T-cell (primary cell): Measurements from ENCODE around the gene STEAP3. TPM values are rescaled to one million over a fixed set of nuclear protein-coding genes. Genes with fewer than 3 reads are reported as not detected.

Experiments used
- ATAC-seq, 4 experiments: fragments of 200-7000 bp in 3 of 4; fragments of 150-1000 bp in 1 of 4; cut with Tn5 transposase; replicated peaks in 1 of 4; 1 replicate in 3 of 4; 2 replicates in 1 of 4; pipeline ENCODE4 v1.10.0; 2021; ENCODE audit warnings: moderate library complexity in 3 of 4, mild to moderate bottlenecking in 2 of 4, moderate number of reproducible peaks in 1 of 4
- CTCF ChIA-PET, 2 donors: fragments of 300-600 bp; sonication (Branson Sonifier 250); formaldehyde crosslinking; loops; one replicate each; lab custom pipeline; 2022; ENCODE audit warnings: antibody characterized with exemption in 2 of 2; lab: Charles Lee
- POLR2A ChIA-PET, 2 donors: fragments of 300-600 bp; sonication (Branson Sonifier 250); formaldehyde crosslinking; loops; one replicate each; lab custom pipeline; 2022; ENCODE audit warnings: antibody characterized with exemption in 2 of 2; lab: Charles Lee
- DNase-seq, 35 experiments: peaks; one replicate each; pipeline versions ENCODE4 v3.0.0 to v3.0.0-alpha.2; 2013 to 2023
- H3K27ac ChIP-seq: one replicate; pipeline ENCODE4 v1.5.1; 2013; ENCODE audit warnings: low read length
- H3K27me3 ChIP-seq, 2 experiments: replicated peaks in 1 of 2; 1 replicate in 1 of 2; 2 replicates in 1 of 2; pipeline versions ENCODE4 v1.6.1 to v1.7.0; 2013; ENCODE audit warnings: low read length in 1 of 2, mixed read lengths in 1 of 2; ENCODE audit not compliant: control insufficient read depth in 2 of 2, insufficient read depth in 2 of 2; ENCODE audit errors: extremely low read depth in 1 of 2
- H3K36me3 ChIP-seq, 2 donors: 1 replicate in 1 of 2; 2 replicates in 1 of 2; pipeline versions ENCODE4 v1.6.1 to v1.7.0; 2013; ENCODE audit warnings: low read length in 1 of 2; ENCODE audit not compliant: control insufficient read depth in 2 of 2, insufficient read depth in 1 of 2; ENCODE audit errors: extremely low read depth in 1 of 2
- H3K4me1 ChIP-seq, 2 experiments: 1 replicate in 1 of 2; 2 replicates in 1 of 2; pipeline versions ENCODE4 v1.6.1 to v1.7.0; 2013; ENCODE audit warnings: low read length in 2 of 2, mixed read lengths in 1 of 2; ENCODE audit not compliant: insufficient read depth in 2 of 2, control insufficient read depth in 1 of 2; ENCODE audit errors: extremely low read depth in 1 of 2
- H3K4me3 ChIP-seq, 2 donors: 1 replicate in 1 of 2; 2 replicates in 1 of 2; pipeline versions ENCODE4 v1.5.1 to v1.7.0; 2013; ENCODE audit warnings: mild to moderate bottlenecking in 2 of 2, low read length in 1 of 2, moderate library complexity in 1 of 2; ENCODE audit not compliant: control insufficient read depth in 1 of 2; ENCODE audit errors: extremely low read depth in 1 of 2
- H3K9me3 ChIP-seq: 2 replicates; pipeline ENCODE4 v1.7.0; 2013
- H3K27ac Mint-ChIP-seq, 2 donors: one replicate each; pipeline ENCODE4 v1.8.0; 2020 to 2021; ENCODE audit warnings: mild to moderate bottlenecking in 2 of 2, mixed read lengths in 2 of 2
- H3K27me3 Mint-ChIP-seq, 2 donors: one replicate each; pipeline ENCODE4 v1.8.0; 2021 to 2022; ENCODE audit warnings: mixed read lengths in 2 of 2
- H3K36me3 Mint-ChIP-seq: one replicate; pipeline ENCODE4 v1.8.0; 2021; ENCODE audit warnings: mixed read lengths
- H3K4me1 Mint-ChIP-seq, 3 donors: one replicate each; pipeline ENCODE4 v1.8.0; 2020 to 2022; ENCODE audit warnings: mixed read lengths in 3 of 3, mild to moderate bottlenecking in 1 of 3
- H3K4me3 Mint-ChIP-seq, 3 donors: one replicate each; pipeline ENCODE4 v1.8.0; 2020 to 2022; ENCODE audit warnings: mild to moderate bottlenecking in 3 of 3, mixed read lengths in 3 of 3, moderate library complexity in 3 of 3
- H3K9me3 Mint-ChIP-seq, 3 donors: one replicate each; pipeline ENCODE4 v1.8.0; 2020 to 2022; ENCODE audit warnings: mixed read lengths in 3 of 3
- WGBS: methylation state at CpG from one replicate; pipeline ENCODE4 v1.1.5; 2013; ENCODE audit warnings: missing lambda C conversion rate; ENCODE audit not compliant: insufficient coverage; 5-methylcytosine and 5-hydroxymethylcytosine counted together
- total RNA-seq, 35 experiments: library from RNA in 6 of 35; stranded (reverse) in 6 of 35; fragments of 120-200 nt in 1 of 35; gene quantifications; one replicate each; pipeline versions ENCODE4 v1.2.1 to v1.2.4 and lab custom pipeline; 2013 to 2026

STEAP3 gene
- total RNA-seq, 5 donors from 2014 or later (not counting 1 experiment from before 2014, with no cell fraction given): 0.20 to 0.46 (median 0.23) TPM

- Mint-ChIP-seq H3K27me3 (peaks cover 0 to 6% of the 10 kb centered on the region in 2 donors), H3K4me1 (no peaks in the 10 kb centered on the region), H3K9me3 (no peaks in the 10 kb centered on the region), H3K36me3 (no peaks in the 10 kb centered on the region), H3K4me3 (no peak overlapping the region), H3K27ac (no peak overlapping the region)
- no peak overlapping the region for H3K27ac ChIP-seq
- H3K9me3 ChIP-seq: no peaks in the 10 kb centered on the region
- no peak for ATAC-seq
- ChIA-PET POLR2A (no interaction called here), CTCF (no interaction called here)
- H3K4me3 ChIP-seq: no peak overlapping the region
- no peaks in the 10 kb centered on the region for H3K36me3 ChIP-seq
- 69% methylated on average over 4 of the region's 5 CpGs for WGBS
- peaks cover 0 to 16% of the 10 kb centered on the region in 2 experiments for H3K27me3 ChIP-seq
- no peaks in the 10 kb centered on the region for H3K4me1 ChIP-seq
- no peak for DNase-seq
These were observed 28.0 kb downstream of the STEAP3 start for GRCh38 chr2:119251652-119252051.

- H3K9me3 Mint-ChIP-seq: no peaks in the 10 kb centered on the region
- no peaks in the 10 kb centered on the region for H3K36me3 Mint-ChIP-seq
- ATAC-seq: no peak
- peaks cover 0 to 13% of the 10 kb centered on the region in 2 experiments for H3K27me3 ChIP-seq
- no peak overlapping the region for H3K27ac ChIP-seq
- CTCF ChIA-PET: interaction anchor here in 1 of 2 donors (0.6 kb wide), 1 partner anchor 126 kb away, joined by 3 read pairs; no protein-coding TSS in a partner anchor
- no peak for DNase-seq
- 64% methylated on average over 4 of the region's 12 CpGs for WGBS
- H3K36me3 ChIP-seq: no peaks in the 10 kb centered on the region
- peaks cover 0 to 6% of the 10 kb centered on the region in 2 donors for H3K27me3 Mint-ChIP-seq
- H3K4me1 Mint-ChIP-seq: no peaks in the 10 kb centered on the region
- no peaks in the 10 kb centered on the region for H3K4me1 ChIP-seq
- H3K27ac Mint-ChIP-seq: no peak overlapping the region
- H3K4me3 ChIP-seq: no peak overlapping the region
- H3K4me3 Mint-ChIP-seq: no peak overlapping the region
- POLR2A ChIA-PET: no interaction called here
- H3K9me3 ChIP-seq: no peaks in the 10 kb centered on the region
These were observed 28.8 kb downstream of the STEAP3 start for GRCh38 chr2:119252186-119253113.

GRCh38 chr2:119253114-119253702, 29.6 kb downstream of the STEAP3 start:
- no peaks in the 10 kb centered on the region for H3K36me3 Mint-ChIP-seq
- H3K4me3 Mint-ChIP-seq: no peak overlapping the region
- H3K27ac ChIP-seq: no peak overlapping the region
- peaks cover 0 to 13% of the 10 kb centered on the region in 2 experiments for H3K27me3 ChIP-seq
- H3K27ac Mint-ChIP-seq: no peak overlapping the region
- ChIA-PET POLR2A (no interaction called here), CTCF (interaction anchor here in 1 of 2 donors (0.6 kb wide), 1 partner anchor 126 kb away, joined by 3 read pairs; no protein-coding TSS in a partner anchor)
- no peak for ATAC-seq
- H3K27me3 Mint-ChIP-seq: peaks cover 0 to 4% of the 10 kb centered on the region in 2 donors
- WGBS: 43% methylated on average over 1 of the region's 2 CpGs
- no peaks in the 10 kb centered on the region for H3K4me1 ChIP-seq
- H3K4me3 ChIP-seq: no peak overlapping the region
- H3K9me3 Mint-ChIP-seq: no peaks in the 10 kb centered on the region
- no peaks in the 10 kb centered on the region for H3K4me1 Mint-ChIP-seq
- no peaks in the 10 kb centered on the region for H3K9me3 ChIP-seq
- DNase-seq: no peak
- no peaks in the 10 kb centered on the region for H3K36me3 ChIP-seq

GRCh38 chr2:119253760-119254600, 30.3 kb downstream of the STEAP3 start:
- no peaks in the 10 kb centered on the region for H3K9me3 ChIP-seq
- no peak for DNase-seq
- Mint-ChIP-seq H3K4me3 (no peak overlapping the region), H3K9me3 (no peaks in the 10 kb centered on the region), H3K27ac (no peak overlapping the region), H3K27me3 (no peaks in the 10 kb centered on the region), H3K36me3 (no peaks in the 10 kb centered on the region), H3K4me1 (no peaks in the 10 kb centered on the region)
- H3K4me3 ChIP-seq: no peak overlapping the region
- no peak for ATAC-seq
- ChIA-PET POLR2A (no interaction called here), CTCF (no interaction called here)
- H3K27me3 ChIP-seq: peaks cover 0 to 13% of the 10 kb centered on the region in 2 experiments
- H3K36me3 ChIP-seq: no peaks in the 10 kb centered on the region
- H3K27ac ChIP-seq: no peak overlapping the region
- 85% methylated on average over 13 of the region's 14 CpGs for WGBS
- no peaks in the 10 kb centered on the region for H3K4me1 ChIP-seq

- no peak for ATAC-seq
- Mint-ChIP-seq H3K4me3 (no peak overlapping the region), H3K27ac (no peak overlapping the region), H3K9me3 (no peaks in the 10 kb centered on the region), H3K4me1 (no peaks in the 10 kb centered on the region), H3K27me3 (no peaks in the 10 kb centered on the region), H3K36me3 (no peaks in the 10 kb centered on the region)
- 82% methylated on average over 9 of the region's 10 CpGs for WGBS
- H3K27me3 ChIP-seq: peaks cover 0 to 15% of the 10 kb centered on the region in 2 experiments
- no peaks in the 10 kb centered on the region for H3K4me1 ChIP-seq
- H3K36me3 ChIP-seq: no peaks in the 10 kb centered on the region
- POLR2A ChIA-PET: no interaction called here
- CTCF ChIA-PET: interaction anchor here in 1 of 2 donors (0.6 kb wide), 1 partner anchor 1574 kb away, joined by 4 read pairs; no protein-coding TSS in a partner anchor
- no peak overlapping the region for H3K27ac ChIP-seq
- no peaks in the 10 kb centered on the region for H3K9me3 ChIP-seq
- DNase-seq: no peak
- no peak overlapping the region for H3K4me3 ChIP-seq
These were observed 31.0 kb downstream of the STEAP3 start for GRCh38 chr2:119254601-119255080.
